ENCODE measurements around the gene CARMIL3.

Gene CARMIL3

GRCh38 chr14:24113801-24114531, 62.2 kb downstream of the CARMIL3 start:
- no peaks in the 10 kb centered on the region for H3K27me3 ChIP-seq (ENCODE audit: insufficient read depth, low read length)
- peaks cover 10% of the 10 kb centered on the region for H3K79me1 ChIP-seq (ENCODE audit: low read length)
- peak overlapping the region; percentile 88 for H2BK120ac ChIP-seq (ENCODE audit: insufficient read depth, low read length, poor library complexity)
- peak overlapping the region; percentile 89 for H3K9ac ChIP-seq (ENCODE audit: low read length)
- H2BK5ac ChIP-seq (ENCODE audit: low read depth, low read length, poor library complexity), result peak overlapping the region; percentile 84
- H3K14ac ChIP-seq (ENCODE audit: low read length), result peak overlapping the region; percentile 97
- H4K91ac ChIP-seq (ENCODE audit: low read depth, low read length), result peak overlapping the region; percentile 88
- H3K23ac ChIP-seq (ENCODE audit: low read length), result no peak overlapping the region
- H3K4ac ChIP-seq (ENCODE audit: low read depth, low read length), result peak overlapping the region; percentile 80
- peak overlapping the region; percentile 97 for H4K12ac ChIP-seq (ENCODE audit: low read depth, low read length)
- peak overlapping the region; percentile 72 for H3K4me3 ChIP-seq (ENCODE audit: low read depth, low read length)
- peak overlapping the region; percentile 94 for H3K18ac ChIP-seq (ENCODE audit: low read length)
- H2BK12ac ChIP-seq (ENCODE audit: low read length), result peak overlapping the region; percentile 23
- peaks cover 3 to 9% of the 10 kb centered on the region in 2 experiments for H3K4me1 ChIP-seq (ENCODE audit: control insufficient read depth in 1 of 2, insufficient read depth in 2 of 2, low read length in 2 of 2)
- no peaks in the 10 kb centered on the region for H3K9me3 ChIP-seq (ENCODE audit: insufficient read depth, low read depth, low read length)
- peak overlapping the region; percentile 94 for H3K27ac ChIP-seq (ENCODE audit: low read depth, low read length)
- peak; percentile 89 to 91 for DNase-seq
- peak overlapping the region; percentile 52 for H2AK5ac ChIP-seq (ENCODE audit: low read length)
- H3K4me2 ChIP-seq (ENCODE audit: low read length), result peak overlapping the region; percentile 64
- WGBS (ENCODE audit: extremely low coverage, insufficient coverage, insufficient read length), result no CpG with 5 or more reads among the region's 42 CpGs
- peak overlapping the region; percentile 97 for H2AFZ ChIP-seq (ENCODE audit: insufficient read depth, low read length, poor library complexity)
- H3K36me3 ChIP-seq (ENCODE audit: control insufficient read depth in 1 of 2, insufficient read depth in 2 of 2, low read length in 2 of 2), result peaks cover 7 to 17% of the 10 kb centered on the region in 2 experiments
- H4K8ac ChIP-seq (ENCODE audit: low read depth, low read length), result peak overlapping the region; percentile 94
- H3K79me2 ChIP-seq (ENCODE audit: control insufficient read depth, insufficient read depth, low read length, poor library complexity), result peaks cover 9% of the 10 kb centered on the region

- H3K14ac ChIP-seq (ENCODE audit: low read length), result peak within 1 kb of the TSS; percentile 97
- no CpG with 5 or more reads among the region's 65 CpGs for WGBS (ENCODE audit: extremely low coverage, insufficient coverage, insufficient read length)
- peak within 1 kb of the TSS; percentile 52 for H2AK5ac ChIP-seq (ENCODE audit: low read length)
- H3K36me3 ChIP-seq (ENCODE audit: control insufficient read depth in 1 of 2, insufficient read depth in 2 of 2, low read length in 2 of 2), result peaks cover 14 to 25% of the 10 kb centered on the region in 2 experiments
- H2AFZ ChIP-seq (ENCODE audit: insufficient read depth, low read length, poor library complexity), result peak within 1 kb of the TSS; percentile 97
- no peaks in the 10 kb centered on the region for H3K27me3 ChIP-seq (ENCODE audit: insufficient read depth, low read length)
- H2BK120ac ChIP-seq (ENCODE audit: insufficient read depth, low read length, poor library complexity), result peak within 1 kb of the TSS; percentile 88
- peaks cover 10% of the 10 kb centered on the region for H3K79me1 ChIP-seq (ENCODE audit: low read length)
- H3K4me2 ChIP-seq (ENCODE audit: low read length), result peak within 1 kb of the TSS; percentile 86
- no peak within 1 kb of the TSS for H3K23ac ChIP-seq (ENCODE audit: low read length)
- peak within 1 kb of the TSS; percentile 97 for H4K12ac ChIP-seq (ENCODE audit: low read depth, low read length)
- peaks cover 2% of the 10 kb centered on the region for H3K9me3 ChIP-seq (ENCODE audit: insufficient read depth, low read depth, low read length)
- H3K79me2 ChIP-seq (ENCODE audit: control insufficient read depth, insufficient read depth, low read length, poor library complexity), result peaks cover 9% of the 10 kb centered on the region
- peak within 1 kb of the TSS; percentile 88 for H4K91ac ChIP-seq (ENCODE audit: low read depth, low read length)
- peak within 1 kb of the TSS; percentile 89 for H3K4me3 ChIP-seq (ENCODE audit: low read depth, low read length)
- peak within 1 kb of the TSS; percentile 80 for H3K4ac ChIP-seq (ENCODE audit: low read depth, low read length)
- peak within 1 kb of the TSS; percentile 82 for H2BK12ac ChIP-seq (ENCODE audit: low read length)
- peak within 1 kb of the TSS; percentile 84 for H2BK5ac ChIP-seq (ENCODE audit: low read depth, low read length, poor library complexity)
- DNase-seq, result peak; percentile 99 to 100
- H3K18ac ChIP-seq (ENCODE audit: low read length), result peak within 1 kb of the TSS; percentile 94
- H3K9ac ChIP-seq (ENCODE audit: low read length), result peak within 1 kb of the TSS; percentile 89
- H3K27ac ChIP-seq (ENCODE audit: low read depth, low read length), result peak within 1 kb of the TSS; percentile 94
- H3K4me1 ChIP-seq (ENCODE audit: control insufficient read depth in 1 of 2, insufficient read depth in 2 of 2, low read length in 2 of 2), result peaks cover 3 to 9% of the 10 kb centered on the region in 2 experiments
- H4K8ac ChIP-seq (ENCODE audit: low read depth, low read length), result peak within 1 kb of the TSS; percentile 94
Observed at GRCh38 chr14:24114532-24115421, 63.0 kb downstream of the CARMIL3 start, which contains the start of the genes DCAF11 and NRL. TSS of gene DCAF11 (plus strand) at chr14:24114777. CDS start at chr14:24115595, 818 bp downstream. TSS of gene NRL (minus strand) at chr14:24114949. CDS start at chr14:24082848, 32,101 bp downstream.

GRCh38 chr14:24115422-24116127, 63.8 kb downstream of the CARMIL3 start:
- Histone ChIP-seq H2BK5ac (ENCODE audit: low read depth, low read length, poor library complexity) (peak overlapping the region; percentile 18), H3K18ac (ENCODE audit: low read length) (peak overlapping the region; percentile 20), H3K4ac (ENCODE audit: low read depth, low read length) (peak overlapping the region; percentile 45), H3K36me3 (ENCODE audit: control insufficient read depth in 1 of 2, insufficient read depth in 2 of 2, low read length in 2 of 2) (peaks cover 18 to 28% of the 10 kb centered on the region in 2 experiments), H3K79me1 (ENCODE audit: low read length) (peaks cover 10% of the 10 kb centered on the region), H3K9me3 (ENCODE audit: insufficient read depth, low read depth, low read length) (peaks cover 2% of the 10 kb centered on the region), H3K79me2 (ENCODE audit: control insufficient read depth, insufficient read depth, low read length, poor library complexity) (peaks cover 9% of the 10 kb centered on the region), H2AFZ (ENCODE audit: insufficient read depth, low read length, poor library complexity) (peak overlapping the region; percentile 51), H4K8ac (ENCODE audit: low read depth, low read length) (peak overlapping the region; percentile 63), H3K14ac (ENCODE audit: low read length) (peak overlapping the region; percentile 33), H3K23ac (ENCODE audit: low read length) (no peak overlapping the region), H3K27ac (ENCODE audit: low read depth, low read length) (peak overlapping the region; percentile 20), H3K4me2 (ENCODE audit: low read length) (peak overlapping the region; percentile 86), H4K12ac (ENCODE audit: low read depth, low read length) (peak overlapping the region; percentile 49), H3K9ac (ENCODE audit: low read length) (peak overlapping the region; percentile 61), H2BK12ac (ENCODE audit: low read length) (no peak overlapping the region), H3K4me3 (ENCODE audit: low read depth, low read length) (peak overlapping the region; percentile 74), H4K91ac (ENCODE audit: low read depth, low read length) (peak overlapping the region; percentile 49), H2BK120ac (ENCODE audit: insufficient read depth, low read length, poor library complexity) (peak overlapping the region; percentile 29), H2AK5ac (ENCODE audit: low read length) (no peak overlapping the region), H3K27me3 (ENCODE audit: insufficient read depth, low read length) (no peaks in the 10 kb centered on the region), H3K4me1 (ENCODE audit: control insufficient read depth in 1 of 2, insufficient read depth in 2 of 2, low read length in 2 of 2) (peaks cover 3 to 9% of the 10 kb centered on the region in 2 experiments)
- DNase-seq, result no peak
- no CpG with 5 or more reads among the region's 14 CpGs for WGBS (ENCODE audit: extremely low coverage, insufficient coverage, insufficient read length)

All from trophoblast cell (in vitro differentiated cells and primary cell).